ENCODE measurements around the gene PLA2G5.

Gene PLA2G5

DNA sequence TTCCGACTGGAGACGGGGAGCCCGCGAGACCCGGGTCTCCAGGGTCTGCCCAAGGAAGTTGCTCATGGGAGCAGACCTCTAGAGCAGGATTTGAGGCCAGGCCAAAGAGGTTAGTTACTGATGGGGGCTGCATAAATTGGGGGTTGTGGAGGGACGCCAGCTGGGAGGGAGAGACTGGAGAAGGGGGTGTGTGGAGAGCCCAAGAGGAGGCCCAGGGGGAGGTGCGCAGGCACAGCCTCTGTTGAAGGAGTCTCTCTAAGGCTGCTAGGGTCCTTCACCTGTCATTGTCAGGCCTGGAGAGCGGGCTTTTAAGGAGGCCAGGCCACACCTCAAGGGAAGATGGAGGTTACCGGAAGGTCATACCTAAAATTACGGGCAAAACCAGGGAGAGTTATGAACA, 363 bp downstream of the PLA2G5 start:
- DNase-seq: no peak

DNA sequence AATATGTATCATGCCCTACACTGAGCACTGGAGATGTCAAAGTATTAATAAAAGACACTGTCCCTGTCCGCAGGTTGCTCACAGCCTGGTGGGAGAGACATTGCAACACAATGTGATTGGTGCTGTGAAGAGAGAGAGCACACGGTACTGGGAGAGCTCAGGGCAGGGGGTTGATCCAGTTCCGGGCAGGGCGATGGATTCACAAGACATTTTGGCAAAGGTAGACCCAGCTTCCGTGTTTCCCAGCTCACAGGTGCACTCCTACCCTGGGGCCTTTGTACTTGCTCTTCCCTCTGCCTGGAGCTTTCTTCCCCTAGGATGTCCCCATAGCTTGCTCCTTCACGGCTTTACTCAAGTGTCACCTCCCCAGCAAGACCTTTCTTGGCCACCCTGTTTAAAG, 1.4 kb downstream of the PLA2G5 start:
- no peak for DNase-seq

DNA sequence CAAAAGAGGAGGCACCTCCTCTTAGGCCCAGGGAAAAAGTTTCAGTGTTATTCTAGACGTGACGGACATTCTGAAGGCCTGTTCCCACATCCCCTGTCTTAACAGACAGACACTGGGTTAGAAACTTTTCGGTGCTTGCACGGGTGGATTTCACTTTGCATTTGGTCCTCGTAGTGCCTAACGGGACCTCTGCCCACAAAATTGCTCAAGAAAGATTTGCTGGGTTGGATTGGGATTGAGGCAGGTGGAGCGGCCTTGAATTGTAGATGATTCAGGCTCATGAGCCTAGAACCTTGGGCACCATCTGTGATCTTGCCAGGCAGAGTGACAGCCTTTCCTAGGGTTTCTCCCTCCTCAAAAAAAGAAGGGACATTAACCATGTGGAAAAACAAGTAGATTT, 2.8 kb downstream of the PLA2G5 start:
- no peak for DNase-seq

DNA sequence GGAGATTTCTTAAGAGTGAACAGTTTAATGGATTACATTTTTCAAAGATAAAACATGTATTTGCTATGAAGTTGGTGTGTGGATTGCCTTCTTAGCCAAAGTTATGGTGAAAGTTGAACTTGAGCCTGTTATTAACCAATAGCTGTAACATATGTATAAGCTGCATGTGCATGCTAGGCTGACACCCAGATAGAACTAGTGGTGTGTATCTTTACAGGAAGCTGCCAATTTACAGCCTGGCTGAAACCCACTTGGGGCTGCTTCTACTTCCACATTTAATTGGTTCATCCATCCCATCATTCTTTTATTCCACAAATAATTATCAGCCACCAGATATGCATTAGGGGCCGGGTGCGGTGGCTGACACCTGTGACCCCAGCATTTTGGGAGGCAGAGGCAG, 3.3 kb downstream of the PLA2G5 start:
- no peak for DNase-seq

DNA sequence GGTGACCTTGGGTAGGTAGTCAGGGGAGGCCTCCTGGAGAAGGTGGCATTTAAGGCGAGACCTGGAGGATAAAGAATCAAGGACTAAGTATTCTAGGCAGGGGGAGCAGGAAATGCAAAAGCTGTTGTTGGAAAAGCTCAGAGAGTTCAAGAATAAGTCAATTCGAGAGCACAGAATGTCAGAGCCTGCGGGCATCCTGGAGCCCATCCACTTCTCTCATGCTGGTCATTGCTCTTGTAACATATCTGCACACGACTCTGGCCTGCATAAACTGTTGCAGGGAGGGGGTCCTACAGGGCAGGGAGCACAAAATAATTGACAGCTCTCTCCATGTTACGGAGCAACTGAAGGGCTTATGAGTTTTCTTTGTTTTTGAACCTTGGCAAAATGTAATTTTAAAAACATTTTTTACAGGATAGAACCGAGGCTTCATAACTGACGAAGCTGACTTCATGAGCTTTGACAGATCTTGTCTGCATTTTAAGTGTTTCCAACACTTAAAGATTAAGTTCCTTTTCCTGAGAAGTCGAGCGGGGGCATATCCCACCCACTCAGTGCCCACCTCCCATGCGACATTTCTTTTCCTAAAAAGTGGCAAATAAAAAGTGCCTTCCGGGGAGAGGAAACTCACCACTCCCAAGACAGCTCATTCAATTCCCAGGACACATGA, 4.2 kb downstream of the PLA2G5 start:
- no peak for DNase-seq

DNA sequence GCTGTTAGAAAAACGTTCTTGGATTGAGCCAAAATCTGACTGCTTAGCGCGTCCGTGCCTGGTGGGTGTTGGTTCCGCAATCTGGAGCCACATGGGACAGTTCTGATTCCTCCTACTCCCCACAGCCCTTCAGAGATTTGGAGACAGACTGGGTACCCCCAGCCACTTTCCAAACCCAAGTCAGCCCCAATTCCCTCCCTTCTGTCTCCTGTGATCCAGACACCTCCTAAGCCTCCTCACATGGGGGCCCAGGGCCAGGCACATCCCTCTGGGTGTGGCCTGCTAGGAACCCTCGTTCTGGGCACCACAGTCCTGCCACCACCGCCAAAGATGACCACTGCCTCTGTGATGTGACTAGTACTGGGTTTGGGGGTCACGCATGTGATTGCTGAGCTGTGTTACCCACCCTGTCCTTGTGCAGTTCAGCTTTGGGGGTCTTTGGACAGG, 4.8 kb downstream of the PLA2G5 start:
- DNase-seq: no peak

DNA sequence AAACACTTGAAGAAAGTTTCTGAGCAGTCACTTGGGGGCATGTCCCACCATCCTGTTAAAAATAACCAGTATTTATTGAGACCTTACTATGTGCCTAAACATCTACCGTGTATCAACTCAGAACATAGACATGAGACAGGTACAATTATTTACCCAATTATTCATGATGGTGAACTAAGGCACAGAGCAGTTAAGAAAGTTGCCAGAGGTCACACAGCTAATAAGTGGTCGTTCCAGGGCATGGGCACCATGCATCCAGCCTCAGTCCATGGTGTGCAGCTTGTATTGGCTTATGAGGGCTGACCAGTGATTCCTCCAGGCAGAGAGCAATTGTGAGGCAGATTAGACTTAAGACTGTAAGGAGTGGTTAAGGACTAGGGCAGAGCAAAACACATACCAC, 5.4 kb downstream of the PLA2G5 start:
- no peak for DNase-seq

DNA sequence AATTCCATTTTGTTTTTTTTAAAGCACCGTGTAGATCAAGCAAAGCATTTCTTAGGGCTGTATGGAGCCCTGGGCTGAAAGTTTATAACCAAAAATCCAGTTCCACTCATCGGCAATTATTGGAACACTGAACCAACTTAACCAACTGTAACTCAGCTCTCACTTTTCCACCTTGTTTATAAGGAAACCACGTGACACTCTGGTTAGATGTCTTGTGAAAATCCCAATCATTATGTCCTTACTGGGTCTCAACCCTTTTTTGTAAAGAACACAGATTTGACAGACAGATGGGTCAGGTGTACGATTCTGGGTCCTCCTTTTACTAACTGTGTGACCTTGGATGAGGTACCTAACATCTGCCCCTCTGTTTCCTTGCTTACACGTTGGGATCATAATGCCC, 6.2 kb downstream of the PLA2G5 start:
- DNase-seq: no peak

DNA sequence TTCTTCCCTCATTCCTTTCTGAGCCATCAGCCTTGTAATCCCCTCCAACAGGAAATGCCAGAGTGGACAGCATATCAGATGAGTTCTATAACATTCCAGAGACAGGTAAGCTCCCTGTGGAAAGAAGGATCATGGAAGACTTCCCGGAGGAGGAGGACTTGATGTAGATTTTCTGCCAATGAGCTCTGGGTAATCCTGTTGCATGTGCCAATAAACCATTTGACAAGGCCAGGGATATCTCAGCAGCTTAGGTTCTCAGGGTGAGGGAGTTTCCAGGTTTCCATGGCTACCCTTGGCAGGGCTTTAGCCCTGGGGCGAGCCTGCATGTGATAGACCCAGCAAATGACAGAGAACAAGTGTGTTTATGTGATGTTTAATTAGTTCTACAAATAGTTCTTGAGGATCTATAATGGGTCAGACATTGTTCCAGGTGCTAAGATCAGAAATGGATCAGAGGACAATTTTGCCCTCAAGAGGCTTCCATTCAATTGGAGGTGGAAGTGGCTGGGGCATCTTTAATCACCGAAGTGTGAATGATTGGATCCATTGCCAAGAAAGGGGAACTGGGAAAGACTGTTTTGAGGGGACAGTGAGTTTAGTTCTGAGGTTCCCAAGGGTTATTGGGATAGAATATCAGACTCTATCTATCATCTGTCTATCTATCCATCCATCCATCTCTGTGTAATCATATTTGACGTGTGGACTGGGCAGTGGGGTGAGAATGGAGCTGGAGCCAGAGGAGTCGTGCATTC, 6.9 kb downstream of the PLA2G5 start:
- DNase-seq: no peak

DNA sequence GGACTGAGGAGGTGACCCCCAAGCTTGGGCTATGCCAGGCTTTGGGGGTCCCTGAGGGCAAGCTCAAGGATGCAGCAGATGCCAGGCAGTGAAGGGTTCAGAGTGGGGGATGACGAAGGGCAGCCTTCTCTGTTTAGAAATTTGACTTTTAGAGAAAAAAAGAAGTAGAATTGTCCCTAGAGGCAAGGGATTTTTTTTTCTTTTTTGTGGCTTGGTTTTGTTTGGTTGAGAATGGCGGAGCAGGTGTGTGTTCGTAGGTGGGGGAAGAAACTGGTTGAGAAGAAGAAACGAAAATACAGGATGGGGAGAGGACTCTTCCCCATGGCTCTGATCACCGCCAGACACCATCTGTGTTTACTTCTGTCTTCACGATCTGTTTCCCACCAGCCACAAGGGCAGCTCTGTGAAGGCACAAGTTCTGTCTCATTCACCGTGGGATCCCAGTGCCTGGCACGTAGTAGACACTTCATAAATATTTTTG, 8.2 kb downstream of the PLA2G5 start:
- DNase-seq: no peak

DNA sequence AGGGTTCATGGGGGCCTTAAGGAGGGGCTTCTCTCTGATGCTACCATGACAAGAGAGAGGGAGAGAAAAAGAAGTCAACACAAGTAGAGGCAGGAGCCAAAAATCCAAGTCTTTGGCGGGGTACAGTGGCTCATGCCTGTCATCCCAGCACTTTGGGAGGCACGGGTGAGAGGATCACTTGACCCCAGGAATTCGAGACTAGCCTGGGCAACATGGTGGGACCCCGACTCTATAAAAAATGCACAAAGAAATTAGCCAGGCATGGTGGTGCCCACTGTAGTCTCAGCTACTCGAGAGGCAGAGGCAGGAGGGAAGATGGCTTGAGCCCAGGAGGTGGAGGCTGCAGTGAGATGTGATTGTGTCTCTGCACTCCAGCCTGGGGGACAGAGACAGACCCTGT, 8.7 kb downstream of the PLA2G5 start:
- no peak for DNase-seq

DNA sequence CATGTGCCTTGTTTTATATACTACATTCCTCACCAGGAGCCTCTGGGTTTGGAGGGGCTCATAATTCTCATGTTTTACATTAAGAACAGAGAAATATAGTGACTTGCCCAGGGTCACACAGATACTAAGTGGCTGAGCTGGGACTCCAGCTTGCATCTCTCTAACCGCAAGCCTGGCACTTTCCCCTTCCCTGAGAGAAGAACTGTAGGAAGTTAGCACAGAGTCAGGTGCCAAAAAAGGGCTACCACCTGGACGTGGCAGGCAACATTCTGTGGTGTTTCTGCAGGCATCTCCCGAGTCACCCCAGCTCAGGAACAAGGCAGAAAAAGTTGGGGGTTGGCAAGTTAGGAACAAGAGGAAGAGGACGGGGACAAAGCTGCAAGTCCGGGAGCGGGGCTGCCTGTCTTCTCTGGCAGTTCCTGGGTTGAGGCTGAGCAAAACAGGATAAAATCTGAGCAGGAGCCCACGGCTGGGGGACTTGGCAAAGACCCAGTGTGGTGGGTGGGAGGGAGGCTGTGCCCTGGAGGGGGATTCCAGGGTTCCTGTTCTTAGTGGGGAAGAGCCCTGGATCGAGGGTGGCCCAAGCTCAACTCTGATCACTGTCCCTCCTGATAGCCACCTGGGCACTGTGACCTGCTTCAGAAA, 9.8 kb downstream of the PLA2G5 start:
- no peak for DNase-seq

DNA sequence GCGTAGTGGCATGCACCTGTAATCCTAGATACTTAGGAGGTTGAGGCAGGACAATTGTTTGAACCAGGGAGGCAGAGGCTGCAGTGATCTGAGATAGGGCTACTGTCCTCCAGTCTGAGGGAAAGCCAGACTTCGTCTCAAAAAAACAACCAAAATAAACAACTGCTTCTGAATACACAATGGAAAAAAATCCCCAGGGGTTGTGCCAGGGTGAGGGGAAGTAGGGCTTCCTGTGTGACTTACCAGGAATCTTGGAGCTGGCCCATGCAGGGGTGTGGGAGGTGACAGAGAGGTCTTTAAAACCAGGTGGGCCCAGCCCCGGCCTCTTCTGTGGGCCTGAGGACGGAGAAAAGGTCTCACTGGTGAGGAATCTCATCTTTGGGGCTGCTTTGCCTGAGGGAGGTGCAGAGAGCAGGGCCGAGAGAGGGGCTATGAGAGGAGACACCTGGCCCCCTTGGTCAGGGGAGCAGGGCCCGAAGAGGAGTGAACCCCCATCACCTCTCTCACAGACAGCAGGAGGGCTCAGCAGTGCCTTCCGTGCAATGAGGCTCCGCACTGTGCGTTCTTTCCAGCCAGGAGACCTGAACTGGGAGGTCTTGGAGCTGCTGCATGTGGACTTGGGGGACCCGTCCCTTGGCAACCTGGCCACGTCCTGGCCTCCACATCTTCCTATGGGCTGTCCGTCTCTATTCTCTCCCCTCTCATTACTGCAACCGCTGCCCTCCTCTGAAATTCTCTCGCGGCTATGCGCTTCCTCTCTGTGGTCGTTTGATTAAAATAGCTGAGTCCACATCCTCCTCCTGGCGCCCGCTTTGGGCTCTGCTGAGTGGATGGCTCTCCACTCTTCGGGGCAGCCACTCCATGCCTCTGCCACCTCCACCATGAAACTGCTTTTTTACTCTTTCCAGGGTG, 10.7 kb downstream of the PLA2G5 start:
- DNase-seq: peak; percentile 35

DNA sequence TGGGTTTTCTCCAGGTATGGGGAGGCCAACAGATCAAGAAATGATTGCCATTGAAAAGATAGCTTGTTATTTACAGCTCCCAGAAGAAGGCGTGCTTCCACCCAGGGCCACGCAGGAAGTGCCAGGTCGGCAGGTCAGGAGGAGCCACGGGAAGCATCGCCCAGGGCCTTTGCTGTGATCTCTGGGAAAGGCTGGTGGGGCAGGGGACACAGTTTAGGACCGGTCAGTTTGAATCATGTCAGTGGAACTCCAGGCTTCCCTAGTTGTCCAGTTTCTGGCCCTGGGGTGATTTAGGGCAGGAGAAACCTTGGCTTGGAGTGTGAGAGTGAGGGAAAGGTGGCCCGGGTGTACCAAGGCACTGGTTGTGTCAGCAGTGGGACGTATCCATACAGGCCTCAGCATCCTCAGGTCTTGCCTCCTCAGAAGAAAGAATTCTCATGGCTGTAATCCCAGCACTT, 11.4 kb downstream of the PLA2G5 start:
- no peak for DNase-seq

DNA sequence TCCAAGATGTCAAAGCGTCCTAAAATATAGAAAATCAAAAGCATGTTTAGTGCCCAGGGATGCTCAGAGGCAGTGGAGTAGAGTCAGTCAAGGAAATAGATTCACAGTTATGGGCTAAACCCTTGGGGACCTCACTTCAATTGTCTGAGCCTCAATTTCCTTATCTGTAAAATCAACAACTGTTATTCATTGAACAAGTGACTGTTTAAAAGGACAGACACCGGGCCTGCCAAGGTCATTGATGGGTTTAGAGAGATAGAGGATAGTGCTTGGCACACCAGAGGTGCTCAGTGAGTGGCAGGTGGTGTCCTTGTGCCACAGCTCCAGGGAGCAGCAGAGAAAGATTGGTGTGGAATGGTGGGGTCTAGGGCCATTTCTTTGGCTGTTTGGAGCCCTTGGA, 12.8 kb downstream of the PLA2G5 start:
- DNase-seq: no peak

DNA sequence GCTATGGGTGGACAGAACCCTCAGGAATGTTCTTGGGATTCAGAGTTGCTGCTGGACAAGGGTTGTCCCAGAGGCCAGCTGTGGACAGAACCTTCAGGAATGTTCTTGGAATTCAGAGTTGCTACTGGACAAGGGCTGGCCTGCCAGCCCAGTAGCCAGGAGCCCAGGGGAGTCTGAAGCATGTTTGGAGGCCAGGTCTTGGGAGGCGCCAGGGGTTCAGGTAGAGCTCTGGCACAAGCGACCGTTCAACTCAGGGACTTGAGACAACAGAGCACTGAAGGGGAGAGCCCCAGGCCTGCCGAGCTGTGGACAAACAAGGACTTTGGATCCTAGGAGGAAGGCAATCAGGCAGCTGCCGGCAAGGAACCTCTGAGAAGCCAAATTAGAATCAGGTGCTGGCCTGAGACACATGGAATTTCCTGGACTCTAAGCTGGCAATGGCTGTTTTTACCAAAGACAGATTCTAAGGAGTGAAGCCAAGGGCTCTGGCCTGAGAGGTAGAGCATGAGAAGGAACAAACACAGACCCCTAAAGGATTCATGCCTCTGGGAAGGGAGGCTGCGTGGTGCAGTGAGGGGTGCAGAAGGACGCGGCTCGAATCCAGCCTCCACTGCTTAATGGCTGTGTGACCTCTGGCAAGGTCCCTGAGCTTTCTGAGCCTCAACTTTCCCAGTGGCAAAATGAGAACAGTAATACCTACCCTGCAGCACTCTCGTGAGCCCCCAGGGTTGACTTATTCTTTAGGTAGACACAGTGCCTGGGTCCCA, 13.4 kb downstream of the PLA2G5 start:
- DNase-seq: no peak

DNA sequence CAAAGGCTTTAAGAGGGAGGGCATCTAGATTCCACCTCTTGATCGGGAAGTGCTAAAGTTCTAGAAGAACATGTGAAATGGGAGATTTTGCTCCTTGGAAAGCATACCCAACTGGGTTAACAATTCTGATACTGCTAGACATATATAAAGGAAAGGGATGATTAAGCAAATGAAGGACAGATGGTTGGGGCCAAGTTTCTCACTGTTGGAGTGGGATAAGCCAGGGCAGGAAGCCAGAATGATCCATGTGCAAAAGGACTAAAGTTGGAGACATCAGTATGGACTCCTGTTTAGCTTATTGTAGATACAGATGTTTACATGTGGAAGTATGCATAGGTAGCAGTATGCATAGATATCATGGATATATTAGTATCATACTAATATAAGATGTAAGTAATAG, 16.8 kb downstream of the PLA2G5 start:
- no peak for DNase-seq

DNA sequence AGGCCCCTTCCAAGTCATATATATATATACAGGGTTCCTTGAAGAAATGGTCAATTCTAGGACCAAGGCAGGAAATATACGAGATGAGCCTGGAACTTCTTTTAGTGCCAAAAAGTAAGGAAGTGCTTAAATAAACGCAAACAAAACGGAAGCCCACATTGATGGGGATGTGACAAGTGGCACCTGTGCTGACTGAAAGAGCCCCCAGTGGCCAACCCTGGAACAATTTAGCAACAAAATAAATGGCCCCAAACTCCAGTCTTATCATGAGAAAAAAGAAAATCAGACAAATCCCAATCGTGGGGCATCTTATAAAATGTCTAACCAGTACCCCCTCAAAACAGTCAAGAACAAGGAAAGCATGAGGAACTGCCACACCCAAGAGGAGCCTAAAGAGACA, 17.7 kb downstream of the PLA2G5 start:
- DNase-seq: peak; percentile 14

DNA sequence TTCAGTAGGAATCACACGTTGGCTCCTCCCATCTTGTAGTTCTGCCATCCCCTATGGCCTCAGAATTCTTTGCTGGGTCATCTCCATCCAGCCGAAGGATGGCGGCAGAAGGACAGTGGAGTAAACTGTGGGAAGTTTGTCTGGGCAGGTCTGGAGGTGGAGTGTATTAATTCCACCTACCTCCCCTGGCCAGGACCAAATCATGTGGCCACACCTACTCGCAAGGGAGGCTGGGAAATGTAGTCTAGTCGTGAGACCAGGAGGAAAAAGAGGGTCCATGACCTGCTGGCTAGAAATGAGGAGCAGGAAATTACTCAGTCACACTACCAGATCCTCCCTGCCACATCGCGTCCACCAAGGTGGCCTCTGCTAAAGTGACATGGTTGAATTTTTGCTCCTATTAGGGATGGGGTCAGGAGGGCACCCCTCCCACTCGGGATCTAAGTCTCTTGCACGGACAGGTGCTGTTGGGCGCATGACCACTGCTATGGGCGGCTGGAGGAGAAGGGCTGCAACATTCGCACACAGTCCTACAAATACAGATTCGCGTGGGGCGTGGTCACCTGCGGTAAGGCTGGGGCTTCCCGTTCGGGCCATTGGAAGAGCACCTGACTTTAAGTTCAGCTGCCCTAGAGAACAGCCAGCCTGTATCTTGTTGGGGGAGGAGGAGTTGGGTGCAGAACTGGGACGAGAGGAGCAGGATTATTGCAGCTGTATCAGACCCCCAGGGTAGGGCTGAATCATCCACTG, 19.5 kb downstream of the PLA2G5 start:
- no peak for DNase-seq

DNA sequence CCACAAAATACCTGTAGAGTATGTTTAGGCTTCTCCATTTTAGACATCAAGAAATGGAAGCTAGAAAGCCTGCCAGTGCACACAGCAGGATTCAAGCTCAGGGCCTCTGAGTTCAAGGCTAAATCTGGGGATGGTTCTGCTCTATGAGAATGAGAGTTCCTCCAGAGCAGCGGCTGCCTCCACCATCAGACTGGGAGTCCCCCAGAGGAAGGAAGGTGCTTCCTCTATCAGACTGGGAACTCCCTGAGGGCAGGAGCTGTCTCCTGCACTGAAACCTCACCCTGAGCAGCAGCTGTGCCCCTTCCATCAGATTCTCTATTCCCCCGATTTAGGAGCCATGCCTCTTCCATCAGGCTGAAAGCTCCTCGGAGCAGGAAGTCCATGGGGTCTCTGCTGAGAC, 20.1 kb downstream of the PLA2G5 start:
- no peak for DNase-seq

DNA sequence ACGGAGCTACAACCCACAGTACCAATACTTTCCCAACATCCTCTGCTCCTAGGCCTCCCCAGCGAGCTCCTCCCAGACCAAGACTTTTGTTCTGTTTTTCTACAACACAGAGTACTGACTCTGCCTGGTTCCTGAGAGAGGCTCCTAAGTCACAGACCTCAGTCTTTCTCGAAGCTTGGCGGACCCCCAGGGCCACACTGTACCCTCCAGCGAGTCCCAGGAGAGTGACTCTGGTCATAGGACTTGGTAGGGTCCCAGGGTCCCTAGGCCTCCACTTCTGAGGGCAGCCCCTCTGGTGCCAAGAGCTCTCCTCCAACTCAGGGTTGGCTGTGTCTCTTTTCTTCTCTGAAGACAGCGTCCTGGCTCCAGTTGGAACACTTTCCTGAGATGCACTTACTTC, 20.6 kb downstream of the PLA2G5 start:
- no peak for DNase-seq

Data from activated CD4-positive, alpha-beta T cell treated with anti-CD3 and anti-CD28 coated beads, Interleukin-10, Interleukin-2, amounts not matched to agents 100 ng/mL and 50 ng/mL, durations not matched to agents 16 hours and 8 hours (primary cell).